ENCODE measurements around the gene TP73. TPM values are rescaled to one million over a fixed set of nuclear protein-coding genes. Genes with fewer than 3 reads are reported as not detected.
A peak's percentile ranks its signal among the peaks of the same experiment; 100 is the strongest.

TP73 gene
- total and polyA plus RNA-seq, 2 donors from 2014 or later, result 0.54 TPM; not detected in 1

GRCh38 chr1:3693321-3693720 lies 41.0 kb downstream of the TP73 start:
- TF ChIP-seq CTCF (IDR thresholded peaks at IDR 0.05; ENCODE audit: borderline replicate concordance, extremely low read depth, insufficient read depth), result no peak
- no peaks in the 10 kb centered on the region for H3K27me3 ChIP-seq (ENCODE audit: control insufficient read depth, insufficient read depth, low read length)
- no peaks in the 10 kb centered on the region for H3K9me3 ChIP-seq (ENCODE audit: control insufficient read depth in 2 of 3, insufficient read depth in 1 of 3, low read length in 3 of 3)
- H3K4me1 ChIP-seq (ENCODE audit: control insufficient read depth in 2 of 3, insufficient read depth in 2 of 3, low read depth in 1 of 3, low read length in 3 of 3), result peaks cover 0 to 2% (median 0%) of the 10 kb centered on the region in 3 donors
- FAIRE-seq (no peak), DNase-seq (no peak)
- H3K27ac ChIP-seq (ENCODE audit: low read depth in 2 of 2, low read length in 2 of 2), result no peak overlapping the region
- H3K36me3 ChIP-seq (ENCODE audit: control insufficient read depth in 2 of 3, insufficient read depth in 3 of 3, low read length in 3 of 3), result no peaks in the 10 kb centered on the region
- no peak overlapping the region for H3K4me3 ChIP-seq (ENCODE audit: low read length in 3 of 3)
- intact Hi-C loops (cut with DNase I), result no loop called here
- H3K9ac ChIP-seq (ENCODE audit: low read length in 3 of 3), result no peak overlapping the region

GRCh38 chr1:3695326-3696217 lies 43.3 kb downstream of the TP73 start:
- FAIRE-seq, result no peak
- TF ChIP-seq CTCF (IDR thresholded peaks at IDR 0.05; ENCODE audit: borderline replicate concordance, extremely low read depth, insufficient read depth), result peak; percentile 71
- no peaks in the 10 kb centered on the region for H3K27me3 ChIP-seq (ENCODE audit: control insufficient read depth, insufficient read depth, low read length)
- peaks cover 0 to 2% (median 0%) of the 10 kb centered on the region in 3 donors for H3K4me1 ChIP-seq (ENCODE audit: control insufficient read depth in 2 of 3, insufficient read depth in 2 of 3, low read depth in 1 of 3, low read length in 3 of 3)
- H3K4me3 ChIP-seq (ENCODE audit: low read length in 3 of 3), result no peak overlapping the region
- intact Hi-C loops (cut with DNase I), result no loop called here
- DNase-seq, result peak in 3 of 5 donors; percentile 43 to 50 (median 44)
- H3K9ac ChIP-seq (ENCODE audit: low read length in 3 of 3), result no peak overlapping the region
- H3K27ac ChIP-seq (ENCODE audit: low read depth in 2 of 2, low read length in 2 of 2), result no peak overlapping the region
- H3K36me3 ChIP-seq (ENCODE audit: control insufficient read depth in 2 of 3, insufficient read depth in 3 of 3, low read length in 3 of 3), result no peaks in the 10 kb centered on the region
- no peaks in the 10 kb centered on the region for H3K9me3 ChIP-seq (ENCODE audit: control insufficient read depth in 2 of 3, insufficient read depth in 1 of 3, low read length in 3 of 3)

- H3K4me3 ChIP-seq (ENCODE audit: low read length in 3 of 3), result no peak overlapping the region
- no peaks in the 10 kb centered on the region for H3K27me3 ChIP-seq (ENCODE audit: control insufficient read depth, insufficient read depth, low read length)
- intact Hi-C loops (cut with DNase I), result no loop called here
- H3K9me3 ChIP-seq (ENCODE audit: control insufficient read depth in 2 of 3, insufficient read depth in 1 of 3, low read length in 3 of 3), result no peaks in the 10 kb centered on the region
- no peak overlapping the region for H3K27ac ChIP-seq (ENCODE audit: low read depth in 2 of 2, low read length in 2 of 2)
- TF ChIP-seq CTCF (IDR thresholded peaks at IDR 0.05; ENCODE audit: borderline replicate concordance, extremely low read depth, insufficient read depth), result no peak
- DNase-seq, result no peak
- no peaks in the 10 kb centered on the region for H3K36me3 ChIP-seq (ENCODE audit: control insufficient read depth in 2 of 3, insufficient read depth in 3 of 3, low read length in 3 of 3)
- peaks cover 0 to 2% (median 0%) of the 10 kb centered on the region in 3 donors for H3K4me1 ChIP-seq (ENCODE audit: control insufficient read depth in 2 of 3, insufficient read depth in 2 of 3, low read depth in 1 of 3, low read length in 3 of 3)
- no peak overlapping the region for H3K9ac ChIP-seq (ENCODE audit: low read length in 3 of 3)
- no peak for FAIRE-seq
These were observed 44.4 kb downstream of the TP73 start for GRCh38 chr1:3696689-3697088.

Data from kidney (tissue), 14 donors.